GM18502 (cell line): ENCODE measurements around the gene ESYT2.

Source experiments
- ATAC-seq: cut with Tn5 transposase; IDR thresholded peaks from one replicate; pipeline ENCODE4 v1.9.1; 2021; ENCODE audit warnings: mild to moderate bottlenecking; ENCODE audit not compliant: unreplicated experiment, poor library complexity

The ESYT2 gene

DNA sequence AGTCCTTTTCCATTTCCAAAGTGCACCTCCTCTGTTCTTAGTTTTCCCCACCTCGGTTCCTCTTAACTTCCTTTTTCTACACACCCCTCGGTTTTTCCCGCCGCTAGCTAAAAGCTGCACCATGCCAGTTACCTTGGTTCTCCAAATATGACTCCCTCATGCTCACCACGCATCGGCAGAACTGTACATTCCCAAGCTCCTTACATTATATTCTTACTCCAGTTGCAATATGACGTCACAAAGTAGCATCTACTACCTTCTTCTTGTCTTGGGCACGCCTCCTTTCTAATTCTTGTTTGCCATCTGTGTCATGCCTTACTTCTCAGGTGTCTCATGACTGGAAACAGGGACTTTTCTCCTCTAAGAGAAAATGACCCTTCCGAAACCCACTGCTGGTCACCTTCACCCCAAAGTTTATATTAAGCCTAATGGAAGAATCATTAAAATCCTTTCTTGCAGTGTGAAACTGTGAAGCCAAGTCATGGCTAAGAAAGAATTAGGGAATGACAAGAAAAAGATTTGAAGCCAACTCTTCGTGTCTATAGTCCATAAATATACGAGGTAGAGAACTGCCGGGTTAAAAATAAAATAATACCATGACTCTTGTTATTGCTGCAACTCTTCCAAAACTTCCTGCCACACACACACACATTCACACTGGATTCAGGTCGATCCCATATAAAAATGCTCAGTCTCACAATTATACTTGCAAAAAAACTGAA, 1.7 kb downstream of the ESYT2 start:
- ATAC-seq = no peak

DNA sequence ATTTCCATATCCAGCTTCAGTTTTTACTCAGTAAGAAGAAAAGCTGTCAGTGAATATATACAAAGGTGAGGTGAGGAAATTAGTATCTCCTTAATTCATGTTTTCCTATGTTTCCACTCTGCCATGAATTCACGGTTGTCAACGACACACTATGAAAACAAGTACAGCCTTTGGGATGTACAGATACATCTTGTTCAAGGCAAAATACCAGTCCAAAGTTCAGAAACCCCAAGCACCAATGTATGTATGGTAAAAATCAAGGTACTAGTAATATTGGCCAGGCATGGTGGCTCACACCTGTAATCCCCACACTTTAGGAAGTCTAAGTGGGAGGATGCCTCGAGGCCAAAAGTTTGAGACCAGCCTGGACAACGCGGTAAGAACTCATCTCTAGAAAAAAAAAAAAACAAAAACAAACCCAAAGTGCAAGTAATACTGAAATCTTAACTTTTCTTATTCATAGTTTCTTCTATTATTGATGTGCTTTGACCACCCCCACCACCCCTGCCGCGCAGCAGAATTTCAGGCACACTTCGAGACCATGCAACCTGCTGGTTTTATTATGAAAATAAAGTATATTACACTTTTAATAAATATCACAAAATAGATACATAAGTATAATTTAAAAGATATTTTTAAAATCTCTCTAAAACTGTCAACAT, 3.5 kb downstream of the ESYT2 start:
- ATAC-seq = no peak

DNA sequence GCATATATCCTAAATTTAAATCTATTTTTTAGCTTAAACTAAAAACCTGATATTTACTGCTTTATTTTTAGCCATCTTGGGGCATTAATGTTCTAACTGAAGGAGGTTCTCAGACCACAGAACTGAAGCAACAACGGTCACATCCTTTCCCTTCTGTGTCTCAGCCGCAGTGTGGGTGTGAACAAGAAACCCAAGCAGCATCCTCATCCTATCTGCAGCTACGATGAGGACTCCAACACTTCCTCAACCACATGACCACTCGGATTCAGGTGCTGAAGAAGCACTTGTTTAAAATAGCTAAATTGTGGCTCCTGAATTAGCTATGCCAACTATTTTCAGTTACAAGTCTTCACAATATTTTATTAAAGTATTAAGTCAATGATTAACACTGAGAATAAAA, 5.3 kb downstream of the ESYT2 start:
- ATAC-seq = peak; percentile 74

DNA sequence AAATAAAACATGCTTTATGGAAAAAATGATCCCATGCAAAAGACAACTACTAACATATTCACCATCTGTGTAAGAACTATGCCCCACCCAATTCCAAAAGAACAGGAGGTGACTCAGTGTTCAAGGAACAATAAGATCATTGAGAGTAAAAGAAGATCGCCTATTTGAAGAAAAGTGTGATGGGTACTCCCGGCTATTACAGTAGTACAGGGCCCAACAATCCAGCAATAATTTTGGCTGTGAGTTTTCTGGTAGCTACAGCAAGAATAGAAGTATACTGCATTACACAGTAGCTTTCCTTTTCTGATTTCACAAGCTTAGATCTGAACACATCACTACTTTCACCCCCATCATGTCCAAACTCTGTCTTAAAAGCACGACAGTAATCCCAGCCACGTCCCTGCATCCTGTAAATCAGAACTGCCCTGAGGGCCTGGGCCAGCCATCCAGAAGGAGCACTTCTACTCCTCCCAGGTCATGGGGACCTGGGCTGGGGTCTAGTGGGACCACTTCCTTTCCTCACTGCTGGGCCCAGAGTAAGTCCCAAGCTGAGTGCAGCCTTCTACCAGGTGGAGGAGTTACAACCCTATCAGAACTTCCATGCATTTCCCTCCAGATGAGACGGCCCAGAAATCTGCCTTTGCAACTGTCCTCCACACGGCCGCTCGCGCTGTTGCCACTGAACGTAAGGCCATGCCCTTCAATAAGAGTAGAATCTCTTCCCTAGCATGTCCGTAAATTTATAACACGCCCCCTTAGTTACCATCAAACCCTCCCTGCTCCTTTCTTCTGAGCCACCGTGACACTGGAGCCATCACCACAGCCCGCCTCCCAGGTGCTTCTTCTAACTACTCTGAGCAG, 7.9 kb downstream of the ESYT2 start:
- no peak for ATAC-seq

DNA sequence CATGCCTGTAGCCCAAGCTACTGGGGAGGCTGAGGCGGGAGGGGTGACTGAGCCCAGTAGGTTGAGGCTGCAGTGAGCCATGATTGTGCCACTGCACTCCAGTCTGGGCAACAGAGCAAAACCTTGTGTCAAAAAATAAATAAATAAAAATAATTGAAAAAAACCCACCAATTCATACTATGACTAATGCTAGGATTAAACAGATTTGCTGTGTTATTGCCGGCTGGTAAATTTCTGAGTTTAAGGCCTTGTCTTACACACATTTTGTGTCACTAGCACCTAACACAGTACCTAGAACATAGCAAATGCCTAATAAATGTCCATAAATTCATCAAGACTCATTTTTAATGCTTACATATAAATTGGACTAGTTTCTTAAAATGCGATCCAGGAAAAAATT, 8.7 kb downstream of the ESYT2 start:
- ATAC-seq = no peak

DNA sequence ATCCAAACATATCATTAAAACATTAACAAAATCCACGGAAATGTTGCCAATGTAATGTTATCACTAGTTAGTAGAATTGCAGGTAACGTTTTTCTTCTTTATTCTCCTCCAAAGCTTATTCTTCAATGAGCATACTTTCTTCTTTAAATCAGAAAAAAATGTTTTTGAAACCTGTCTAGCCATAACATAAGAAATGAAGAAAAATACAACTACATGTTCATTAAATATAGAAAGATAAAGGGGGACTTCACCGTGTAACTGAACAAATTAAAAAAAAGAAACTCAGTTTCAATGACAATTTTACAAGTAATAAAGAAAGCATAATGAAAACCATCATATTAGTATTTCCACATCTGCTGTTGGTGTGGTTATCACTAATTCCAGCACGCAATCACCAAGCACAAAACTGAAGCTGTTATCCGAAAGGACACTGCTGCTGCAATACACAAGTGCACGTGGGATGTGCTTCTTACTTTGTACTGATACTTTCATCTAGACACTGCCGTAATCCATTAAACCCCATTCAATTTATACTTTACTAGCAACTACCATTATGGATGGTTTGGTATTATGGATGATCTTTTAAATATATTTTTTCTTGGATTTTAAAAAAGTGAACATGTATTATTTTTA, 9.6 kb downstream of the ESYT2 start:
- ATAC-seq = no peak

DNA sequence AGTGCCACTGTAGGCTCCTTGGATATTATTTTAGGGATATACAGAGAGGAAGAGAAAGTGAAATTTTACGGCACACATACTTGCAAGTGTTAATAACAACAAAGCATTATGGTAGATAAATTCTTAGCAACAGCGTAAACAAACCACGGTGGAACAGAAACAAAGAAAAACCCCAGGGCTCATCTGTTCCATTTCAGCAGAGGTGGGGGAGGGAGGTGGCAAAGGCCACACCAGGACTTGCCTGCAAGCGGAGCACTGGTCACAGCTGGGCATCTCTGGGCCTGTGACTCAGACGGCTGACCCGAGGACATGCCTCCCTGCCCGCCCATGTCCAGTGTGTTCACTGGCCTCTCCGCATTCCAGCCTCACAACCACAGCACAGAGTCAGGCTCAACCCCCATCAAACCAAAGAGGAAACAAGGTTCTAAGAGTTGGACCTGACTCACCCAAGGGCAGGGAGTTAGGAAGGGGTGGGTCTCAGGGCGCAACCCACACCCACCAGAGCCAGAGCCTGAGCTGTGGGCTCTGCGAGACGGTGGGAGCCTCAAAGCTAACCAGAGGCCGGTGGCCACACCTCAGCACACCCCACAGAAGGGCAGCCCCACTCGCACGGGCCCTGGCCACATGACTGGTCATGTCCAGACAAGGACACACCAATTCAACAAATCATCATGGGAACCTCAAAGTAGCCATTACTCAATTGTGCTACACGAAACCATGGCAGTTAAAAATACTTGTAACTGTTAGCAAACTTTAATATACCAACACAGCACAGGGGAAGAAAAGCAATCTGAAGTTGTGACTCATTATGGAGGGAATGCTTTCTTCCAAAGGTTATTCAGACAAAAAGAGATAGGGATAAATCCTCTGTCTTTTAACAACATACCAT, 10.7 kb downstream of the ESYT2 start:
- ATAC-seq = peak; percentile 92

DNA sequence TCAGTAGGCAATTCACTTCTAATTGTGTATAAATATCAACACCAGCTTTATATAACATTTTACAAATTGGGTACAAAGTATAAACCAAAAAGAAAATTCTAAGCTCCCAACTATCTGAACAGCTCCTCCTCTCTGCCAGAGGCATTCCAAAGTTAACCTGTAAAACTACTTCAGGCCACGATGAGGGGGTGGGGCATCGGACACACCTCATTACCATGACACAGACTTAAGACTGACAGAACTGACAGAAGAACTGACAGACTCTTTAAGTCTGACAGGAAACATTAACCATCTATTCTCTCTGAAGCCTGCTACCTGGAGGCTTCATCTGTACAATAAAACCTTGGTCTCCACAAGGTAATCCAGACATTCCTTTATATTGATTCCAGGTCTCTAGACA, 12.3 kb downstream of the ESYT2 start:
- ATAC-seq = no peak

DNA sequence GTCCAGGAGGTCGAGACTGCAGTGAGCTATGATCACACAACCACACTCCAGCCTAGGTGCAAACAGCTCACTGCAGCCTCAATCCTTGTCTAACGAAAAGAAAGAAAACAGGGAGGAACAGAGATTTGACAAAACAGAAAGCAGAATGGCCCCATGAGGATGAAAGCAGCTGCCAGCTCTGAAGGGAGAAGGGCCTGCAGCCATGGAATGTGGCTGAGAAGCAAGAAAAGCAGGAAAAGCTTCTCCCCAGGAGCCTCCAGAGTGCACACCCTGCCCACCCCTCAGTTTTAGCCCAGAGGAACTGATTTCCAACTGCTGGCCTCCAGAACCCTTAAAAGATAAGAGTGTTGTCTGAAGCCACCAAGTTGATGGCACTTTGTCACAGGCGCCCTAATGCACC, 13.0 kb downstream of the ESYT2 start:
- no peak for ATAC-seq

DNA sequence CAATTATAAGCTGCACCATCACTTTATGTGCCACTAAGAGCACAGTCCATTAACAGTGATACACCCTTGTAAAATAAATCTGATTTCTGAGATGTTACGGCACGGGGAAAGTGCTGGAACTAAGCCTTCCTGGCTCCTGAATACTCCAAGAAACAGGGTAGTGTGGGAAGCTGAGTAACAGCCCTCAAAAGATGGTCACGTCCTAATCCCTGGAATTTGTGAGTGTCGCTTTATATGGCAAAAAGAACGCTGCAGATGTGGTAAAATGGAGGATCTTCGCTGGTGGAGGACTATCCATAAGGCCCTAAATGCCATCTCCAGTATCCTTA, 13.5 kb downstream of the ESYT2 start:
- ATAC-seq = no peak

DNA sequence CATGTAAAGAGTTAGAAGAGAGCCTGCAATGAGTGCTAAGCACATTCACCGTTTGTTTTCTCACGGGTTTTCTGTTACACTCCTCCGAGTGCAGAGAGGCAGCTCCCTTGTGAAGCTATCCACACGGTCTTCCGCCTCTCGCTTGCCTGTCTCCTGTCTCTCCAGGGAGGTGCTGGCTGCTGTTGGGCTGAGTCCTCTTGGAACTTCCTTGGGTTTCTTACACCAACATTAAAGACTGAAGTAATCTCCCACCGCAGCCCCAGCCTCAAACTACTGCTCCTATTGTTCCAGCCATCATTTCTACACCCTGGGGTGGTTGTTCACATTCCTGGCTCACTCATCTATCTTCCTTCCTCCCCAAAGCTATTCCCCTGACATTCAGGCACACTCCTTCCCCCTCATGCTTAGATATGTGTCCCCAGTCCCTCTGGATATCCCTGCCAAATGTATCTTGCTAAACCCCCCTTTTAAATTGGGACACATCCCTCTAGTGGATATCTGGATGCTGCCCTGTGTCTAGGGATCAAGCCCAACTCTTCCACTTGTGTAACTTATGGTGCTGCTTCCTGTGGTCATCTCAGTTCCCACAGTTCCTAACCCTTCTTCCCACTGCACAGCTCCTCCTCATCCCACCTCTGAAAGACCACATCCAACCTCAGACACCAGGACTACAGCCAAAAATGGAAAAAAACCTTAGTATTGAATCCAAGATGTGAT, 14.1 kb downstream of the ESYT2 start:
- no peak for ATAC-seq

DNA sequence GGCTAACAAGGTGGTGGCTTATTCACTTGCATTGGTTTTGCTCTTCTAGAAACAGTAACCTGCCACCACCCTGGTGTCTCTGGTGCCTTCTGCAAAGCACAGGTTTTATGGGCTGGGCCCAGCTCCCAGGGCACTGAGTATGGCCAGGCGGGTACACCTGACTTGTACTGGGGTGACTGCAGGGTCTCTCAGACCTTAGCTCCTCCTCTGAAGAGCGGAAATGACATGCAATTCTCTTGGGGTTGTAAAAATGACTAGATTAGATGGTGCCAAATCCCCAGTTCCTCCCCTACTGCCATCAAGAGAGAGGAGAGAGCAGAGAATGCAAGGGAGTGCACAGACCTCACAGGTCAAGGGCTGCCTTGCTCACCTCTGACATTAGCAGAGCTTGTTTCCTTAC, 14.7 kb downstream of the ESYT2 start:
- ATAC-seq = no peak

DNA sequence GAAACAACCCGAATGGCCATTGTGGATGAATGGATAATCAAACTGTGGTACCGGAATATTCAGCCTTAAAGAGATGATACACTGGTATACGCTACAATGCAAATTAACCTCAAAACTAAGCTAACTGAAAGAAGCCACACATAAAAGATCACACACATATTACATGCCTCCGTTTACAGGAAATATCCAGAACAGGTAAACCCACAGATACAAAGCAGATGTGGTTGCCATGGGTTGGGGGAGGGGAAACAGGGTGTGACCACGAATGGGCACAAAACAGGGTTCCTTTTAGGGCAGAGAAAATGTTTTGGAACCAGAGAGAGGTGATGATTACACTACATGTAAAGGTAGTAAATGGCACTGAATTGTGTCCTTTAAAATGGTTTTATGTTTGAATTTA, 16.6 kb downstream of the ESYT2 start:
- no peak for ATAC-seq

DNA sequence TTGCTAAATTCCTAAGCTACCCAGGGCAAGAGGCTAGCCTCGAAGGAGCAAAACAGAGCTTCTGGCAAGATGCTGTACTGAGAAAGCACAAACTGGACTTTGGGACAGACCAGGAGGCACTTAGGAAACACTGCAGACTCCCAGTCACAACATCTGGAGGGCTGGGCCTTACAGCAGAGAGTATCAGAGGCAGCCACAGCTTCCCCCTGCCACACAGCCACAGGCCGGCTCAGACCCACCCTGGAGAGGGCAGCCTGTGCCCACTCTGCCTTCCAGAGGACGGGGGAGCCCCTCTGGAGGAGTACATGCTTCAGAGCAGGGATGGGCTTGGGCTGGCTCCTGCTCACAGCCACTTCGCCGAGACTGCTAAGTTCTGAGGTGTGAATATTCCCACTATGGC, 17.4 kb downstream of the ESYT2 start:
- ATAC-seq = no peak

DNA sequence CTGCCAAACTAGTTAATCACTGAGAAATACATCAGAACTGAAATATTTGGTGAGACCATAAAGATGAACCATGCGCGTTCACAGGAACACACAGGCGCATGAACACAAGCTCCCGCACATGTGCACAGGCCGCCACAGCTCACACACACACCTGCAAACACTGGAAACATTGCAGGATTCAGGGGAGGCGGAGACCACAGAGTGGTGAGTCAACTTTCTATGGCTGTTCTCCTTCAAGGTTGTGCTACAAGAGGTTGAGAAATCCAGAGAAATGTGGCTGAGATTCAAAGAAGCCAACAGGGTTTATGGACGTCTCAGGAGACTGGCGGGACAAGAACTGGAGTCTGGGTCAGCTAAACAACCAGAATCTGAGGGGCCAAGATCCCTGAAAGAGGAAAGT, 17.8 kb downstream of the ESYT2 start:
- ATAC-seq = no peak

DNA sequence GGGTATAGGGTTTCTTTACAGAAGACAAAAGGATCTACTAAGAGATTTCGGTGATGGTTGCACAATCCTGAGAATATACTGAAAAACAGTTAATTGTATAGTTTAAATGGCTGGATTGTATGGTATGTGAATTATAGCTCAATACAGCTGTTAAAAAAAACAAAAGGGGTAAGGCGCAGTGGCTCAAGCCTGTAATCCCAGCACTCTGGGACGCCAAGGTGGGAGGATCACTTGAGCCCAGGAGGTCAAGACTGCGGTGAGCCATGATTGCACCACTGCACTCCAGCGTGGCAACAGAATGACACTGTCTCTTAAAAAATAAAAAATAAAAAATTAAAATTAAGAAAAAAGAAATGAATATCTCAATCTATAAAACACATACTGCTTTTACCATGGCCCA, 18.5 kb downstream of the ESYT2 start:
- ATAC-seq = no peak

DNA sequence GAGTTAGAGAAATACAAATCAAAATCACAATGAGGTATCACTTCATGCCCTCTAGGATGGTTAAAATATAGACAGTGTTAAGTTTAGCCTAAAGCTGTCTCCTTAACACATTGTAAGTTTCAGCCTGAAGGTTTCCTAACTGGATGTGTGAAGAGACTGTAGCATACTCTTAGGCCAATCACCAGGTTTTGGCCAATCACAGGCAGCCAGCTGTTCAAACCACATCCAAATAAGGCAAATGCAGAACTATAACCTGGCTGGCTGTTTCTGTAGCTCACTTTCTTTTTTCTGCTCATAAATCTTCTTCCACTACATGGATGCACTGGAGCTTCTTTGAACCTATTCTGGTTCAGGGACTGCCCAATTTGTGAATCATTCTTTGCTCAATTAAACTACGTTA, 19.7 kb downstream of the ESYT2 start:
- peak; percentile 97 for ATAC-seq

DNA sequence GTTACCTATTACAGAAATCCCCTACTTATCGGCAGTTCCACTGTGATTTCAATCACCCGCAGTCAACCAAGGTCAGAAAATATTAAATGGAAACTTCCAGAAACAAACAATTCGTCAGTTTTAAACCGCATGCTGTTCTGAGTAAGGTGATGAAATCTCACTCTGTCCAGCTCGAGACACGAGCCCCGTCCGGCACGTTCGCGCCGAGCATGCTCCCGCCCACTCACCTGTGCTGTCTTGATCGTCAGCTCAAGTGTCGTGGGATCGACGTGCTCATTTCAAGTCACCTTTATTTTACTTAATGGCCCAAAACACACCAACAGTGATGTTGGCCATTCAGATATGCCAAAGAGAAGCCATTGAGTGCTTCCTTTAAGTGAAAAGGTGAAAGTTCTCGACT, 21.2 kb downstream of the ESYT2 start:
- no peak for ATAC-seq

DNA sequence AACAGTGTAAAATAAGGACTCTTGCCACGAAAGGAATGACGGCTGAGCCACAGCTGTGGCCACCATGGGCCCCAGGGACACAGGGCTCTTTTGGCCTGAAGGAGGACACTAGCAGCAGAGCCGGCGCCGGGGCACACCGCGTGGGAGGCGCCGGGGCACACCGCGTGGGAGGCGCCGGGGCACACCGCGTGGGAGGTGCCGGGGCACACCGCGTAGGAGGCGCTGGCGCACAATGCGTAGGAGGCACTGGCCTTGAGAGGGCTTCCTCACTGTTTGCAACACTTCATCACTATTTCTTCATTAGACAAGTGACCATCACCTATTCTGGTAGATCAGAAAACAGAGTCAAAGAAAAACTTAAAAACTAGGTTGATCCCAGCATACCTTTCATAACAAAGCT, 23.4 kb downstream of the ESYT2 start:
- no peak for ATAC-seq
